Keratinocyte (primary cell): Measurements from ENCODE around the gene KBTBD6. TPM values are rescaled to one million over a fixed set of nuclear protein-coding genes. Genes with fewer than 3 reads are reported as not detected.
A peak's percentile ranks its signal among the peaks of the same experiment; 100 is the strongest.

Experiments used
- DNase-seq: peaks from one replicate; pipeline ENCODE4 v3.0.0-alpha.2; 2011; ENCODE audit warnings: low read depth, missing footprints, low spot score
- FAIRE-seq: peaks from 2 replicates; lab custom pipeline; 2011; peaks lifted over from hg19 to GRCh38; lab: Jason Lieb, UNC
- H2AFZ ChIP-seq: 2 replicates; pipeline ENCODE4 v1.6.0; 2012; ENCODE audit warnings: low read length, control low read depth, inconsistent platforms; ENCODE audit not compliant: control insufficient read depth
- H3K27ac ChIP-seq: 2 replicates; pipeline ENCODE4 v1.5.1; 2011; ENCODE audit warnings: low read length; ENCODE audit not compliant: control insufficient read depth, insufficient read depth
- H3K27me3 ChIP-seq: 3 replicates; pipeline ENCODE4 v1.6.0; 2011; ENCODE audit warnings: low read length; ENCODE audit not compliant: control insufficient read depth, insufficient read depth; ENCODE audit errors: extremely low read depth
- H3K36me3 ChIP-seq, 2 experiments: 2 replicates in 1 of 2; 3 replicates in 1 of 2; pipeline ENCODE4 v1.5.1; 2011; ENCODE audit warnings: low read length in 2 of 2, mild to moderate bottlenecking in 1 of 2; ENCODE audit not compliant: control insufficient read depth in 2 of 2, insufficient read depth in 2 of 2; ENCODE audit errors: extremely low read depth in 1 of 2
- H3K4me1 ChIP-seq: 3 replicates; pipeline ENCODE4 v1.5.1; 2011; ENCODE audit warnings: low read length; ENCODE audit not compliant: control insufficient read depth, insufficient read depth; ENCODE audit errors: extremely low read depth
- H3K4me2 ChIP-seq: 3 replicates; pipeline ENCODE4 v1.6.0; 2011; ENCODE audit warnings: low read depth, low read length; ENCODE audit not compliant: control insufficient read depth, insufficient read depth; ENCODE audit errors: extremely low read depth
- H3K4me3 ChIP-seq, 3 experiments: fragments of 200-600 bp in 1 of 3; sonication (generic) in 1 of 3; 2 replicates in 2 of 3; 3 replicates in 1 of 3; pipeline ENCODE4 v1.5.1; 2011 to 2016; ENCODE audit warnings: low read length in 3 of 3, mild to moderate bottlenecking in 3 of 3, control low read depth in 2 of 3, inconsistent platforms in 1 of 3, low read depth in 1 of 3, mixed read lengths in 1 of 3, mixed run types in 1 of 3, moderate library complexity in 1 of 3; ENCODE audit not compliant: control insufficient read depth in 2 of 3, insufficient read depth in 2 of 3; ENCODE audit errors: extremely low read depth in 1 of 3
- H3K79me2 ChIP-seq: 2 replicates; pipeline ENCODE4 v1.6.0; 2012; ENCODE audit warnings: low read length; ENCODE audit not compliant: control insufficient read depth, insufficient read depth
- H3K9ac ChIP-seq: 3 replicates; pipeline ENCODE4 v1.6.0; 2011; ENCODE audit warnings: low read length; ENCODE audit not compliant: control insufficient read depth, insufficient read depth; ENCODE audit errors: extremely low read depth
- H3K9me1 ChIP-seq: 3 replicates; pipeline ENCODE4 v1.6.0; 2011; ENCODE audit warnings: low read length; ENCODE audit not compliant: control insufficient read depth, insufficient read depth; ENCODE audit errors: extremely low read depth
- H3K9me3 ChIP-seq: 2 replicates; pipeline ENCODE4 v1.5.1; 2012; ENCODE audit warnings: low read depth, low read length; ENCODE audit not compliant: control insufficient read depth
- H4K20me1 ChIP-seq: 3 replicates; pipeline ENCODE4 v1.6.0; 2011; ENCODE audit warnings: low read length; ENCODE audit not compliant: control insufficient read depth, insufficient read depth; ENCODE audit errors: extremely low read depth
- EZH2 ChIP-seq: IDR thresholded peaks from one replicate; pipeline ENCODE4 v1.6.1; 2012; ENCODE audit warnings: inconsistent platforms, mild to moderate bottlenecking, low read length, moderate library complexity
- dilution Hi-C: fragments of 300-500 bp; cut with MboI; formaldehyde crosslinking; loops from one replicate; pipeline ENCODE4 v1.7.0; 2020; ENCODE audit warnings: low sequenced_read_pairs; ENCODE audit not compliant: extremely low pct_ligation_motif_present
- polyA plus RNA-seq, 5 experiments: library from polyadenylated mRNA; depleted of rRNA in 3 of 5; stranded (reverse) in 3 of 5; stranded (forward) in 1 of 5; unstranded in 1 of 5; fragments of >200 nt; gene quantifications; 1 replicate in 1 of 5; 2 replicates in 3 of 5; 3 replicates in 1 of 5; pipeline versions ENCODE4 v1.2.1 to v1.2.3, GENCODE V29; 2011 to 2012; ENCODE audit warnings: missing spikeins in 2 of 5, low read depth in 1 of 5, low replicate concordance in 1 of 5
- TF ChIP-seq, protein P1 (sequence below), 3 experiments: IDR thresholded peaks in 1 of 3; conservative IDR thresholded peaks in 1 of 3; optimal IDR thresholded peaks in 1 of 3; 2 replicates in 2 of 3; 3 replicates in 1 of 3; pipeline versions ENCODE3 to v1.5.1; 2011; ENCODE audit warnings: low read length in 3 of 3, mild to moderate bottlenecking in 3 of 3, moderate library complexity in 2 of 3, control low read depth in 1 of 3, inconsistent platforms in 1 of 3; ENCODE audit not compliant: insufficient read depth in 2 of 3; ENCODE audit errors: extremely low read depth in 1 of 3

KBTBD6 gene
- polyA plus RNA-seq, 1 donor (not counting 4 experiments of a cell fraction or from before 2014, with no cell fraction given) = 4.9 TPM

DNA sequence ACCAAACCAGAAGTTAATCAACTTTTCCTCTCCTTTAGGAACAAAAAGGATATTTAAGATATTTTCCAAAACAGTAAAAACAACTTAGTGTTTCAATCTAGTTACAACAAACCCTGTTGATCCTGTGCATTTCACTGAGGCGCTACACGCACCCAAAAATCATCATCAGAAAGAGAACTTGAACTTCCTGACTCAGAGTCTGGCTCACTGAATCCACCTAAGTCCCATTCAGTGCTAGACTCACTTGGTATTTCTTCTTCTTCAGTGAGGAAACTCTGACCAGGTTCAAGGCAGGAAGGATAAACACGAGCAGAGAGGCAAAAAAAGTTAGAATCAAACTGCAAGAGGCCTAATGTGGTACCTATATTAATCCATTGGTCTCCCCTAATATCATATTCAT lies 2.2 kb downstream of the KBTBD6 start:
- Histone ChIP-seq H3K4me3 (no peak overlapping the region), H2AFZ (no peak overlapping the region), H3K79me2 (peaks cover 21% of the 10 kb centered on the region), H3K9me3 (no peaks in the 10 kb centered on the region), H3K4me1 (peaks cover 16% of the 10 kb centered on the region), H3K9ac (no peak overlapping the region), H3K36me3 (peaks cover 0 to 1% of the 10 kb centered on the region in 2 experiments), H4K20me1 (no peaks in the 10 kb centered on the region), H3K27ac (no peak overlapping the region), H3K27me3 (no peaks in the 10 kb centered on the region), H3K4me2 (peak overlapping the region; percentile 54), H3K9me1 (no peaks in the 10 kb centered on the region)
- TF ChIP-seq EZH2 = no peak
- TF ChIP-seq, protein P1, sequence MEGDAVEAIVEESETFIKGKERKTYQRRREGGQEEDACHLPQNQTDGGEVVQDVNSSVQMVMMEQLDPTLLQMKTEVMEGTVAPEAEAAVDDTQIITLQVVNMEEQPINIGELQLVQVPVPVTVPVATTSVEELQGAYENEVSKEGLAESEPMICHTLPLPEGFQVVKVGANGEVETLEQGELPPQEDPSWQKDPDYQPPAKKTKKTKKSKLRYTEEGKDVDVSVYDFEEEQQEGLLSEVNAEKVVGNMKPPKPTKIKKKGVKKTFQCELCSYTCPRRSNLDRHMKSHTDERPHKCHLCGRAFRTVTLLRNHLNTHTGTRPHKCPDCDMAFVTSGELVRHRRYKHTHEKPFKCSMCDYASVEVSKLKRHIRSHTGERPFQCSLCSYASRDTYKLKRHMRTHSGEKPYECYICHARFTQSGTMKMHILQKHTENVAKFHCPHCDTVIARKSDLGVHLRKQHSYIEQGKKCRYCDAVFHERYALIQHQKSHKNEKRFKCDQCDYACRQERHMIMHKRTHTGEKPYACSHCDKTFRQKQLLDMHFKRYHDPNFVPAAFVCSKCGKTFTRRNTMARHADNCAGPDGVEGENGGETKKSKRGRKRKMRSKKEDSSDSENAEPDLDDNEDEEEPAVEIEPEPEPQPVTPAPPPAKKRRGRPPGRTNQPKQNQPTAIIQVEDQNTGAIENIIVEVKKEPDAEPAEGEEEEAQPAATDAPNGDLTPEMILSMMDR (optimal IDR thresholded peaks at IDR 0.05 in 1 of 3, IDR thresholded peaks at IDR 0.05 in 1 of 3, conservative IDR thresholded peaks at IDR 0.05 in 1 of 3; ENCODE audit: extremely low read depth in 1 of 3, insufficient read depth in 2 of 3, low read length in 3 of 3) = no peak
- DNase-seq (no peak), FAIRE-seq (no peak)
- dilution Hi-C loops = no loop called here

DNA sequence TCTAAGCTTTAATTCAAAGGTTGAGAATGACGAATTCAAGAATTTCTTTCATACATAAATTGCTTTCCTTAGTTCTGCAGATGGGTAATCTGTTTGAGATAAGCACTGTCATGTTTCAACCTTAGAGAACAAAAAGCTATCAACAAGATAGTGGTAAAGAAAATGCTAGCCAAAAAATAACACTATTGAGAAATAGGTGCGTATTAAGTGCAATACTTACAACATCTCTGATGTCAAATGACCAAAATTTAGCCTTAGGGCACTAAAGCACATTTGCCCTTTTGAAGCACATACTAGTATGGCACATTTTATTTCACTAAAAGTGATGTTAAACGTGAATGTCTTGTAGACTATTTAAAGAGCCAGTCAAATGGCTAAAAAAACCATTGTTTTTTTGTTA lies 4.9 kb downstream of the KBTBD6 start:
- no peak overlapping the region for H2AFZ ChIP-seq
- H3K27ac ChIP-seq = no peak overlapping the region
- no peaks in the 10 kb centered on the region for H3K9me1 ChIP-seq
- no peak for FAIRE-seq
- no peaks in the 10 kb centered on the region for H3K9me3 ChIP-seq
- DNase-seq = no peak
- peaks cover 8% of the 10 kb centered on the region for H3K4me1 ChIP-seq
- dilution Hi-C loops = no loop called here
- no peak overlapping the region for H3K9ac ChIP-seq
- no peak for TF ChIP-seq EZH2
- TF ChIP-seq, protein P1 (optimal IDR thresholded peaks at IDR 0.05 in 1 of 3, IDR thresholded peaks at IDR 0.05 in 1 of 3, conservative IDR thresholded peaks at IDR 0.05 in 1 of 3; ENCODE audit: extremely low read depth in 1 of 3, insufficient read depth in 2 of 3, low read length in 3 of 3) = no peak
- no peak overlapping the region for H3K4me3 ChIP-seq
- no peak overlapping the region for H3K4me2 ChIP-seq
- H3K79me2 ChIP-seq = peaks cover 21% of the 10 kb centered on the region
- no peaks in the 10 kb centered on the region for H3K27me3 ChIP-seq
- peaks cover 0 to 1% of the 10 kb centered on the region in 2 experiments for H3K36me3 ChIP-seq
- no peaks in the 10 kb centered on the region for H4K20me1 ChIP-seq
